PC-9 (cell line): ENCODE data around the gene RPL22. TPM values are rescaled to one million over a fixed set of nuclear protein-coding genes. Genes with fewer than 3 reads are reported as not detected.

Experiments
- BruUV-seq: library from RNA; stranded (reverse); fragments of 400-500 nt; replicated peaks from 2 replicates; lab custom pipeline; 2021; lab: Mats Ljungman, UMichigan
- CTCF ChIA-PET: fragments of 300-600 bp; sonication (Branson Sonifier 250); formaldehyde crosslinking; loops from one replicate; lab custom pipeline; 2022; ENCODE audit warnings: antibody characterized with exemption; lab: Charles Lee
- POLR2A ChIA-PET: fragments of 300-600 bp; sonication (Branson Sonifier 250); formaldehyde crosslinking; loops from one replicate; lab custom pipeline; 2022; ENCODE audit warnings: antibody characterized with exemption; ENCODE audit not compliant: unreplicated experiment; lab: Charles Lee
- DNase-seq, 2 experiments: peaks; one replicate each; pipeline versions ENCODE4 v3.0.0 to v3.0.0-alpha.2; 2015 to 2022; ENCODE audit warnings: mixed read lengths in 1 of 2
- H2AFZ ChIP-seq: fragments of 200-600 bp; sonication (generic); 2 replicates; pipeline ENCODE4 v1.8.1; 2017; ENCODE audit warnings: antibody characterized with exemption
- H3F3A ChIP-seq: fragments of 200-600 bp; sonication (generic); 2 replicates; pipeline ENCODE4 v1.8.1; 2017; ENCODE audit warnings: antibody characterized with exemption, mild to moderate bottlenecking, low read depth; ENCODE audit not compliant: insufficient read depth
- H3K27ac ChIP-seq: fragments of 200-600 bp; sonication (generic); 2 replicates; pipeline ENCODE4 v1.6.1; 2016; ENCODE audit warnings: mixed run types
- H3K27me3 ChIP-seq: fragments of 200-600 bp; sonication (generic); 2 replicates; pipeline ENCODE4 v1.6.1; 2016; ENCODE audit warnings: low read depth, mixed run types; ENCODE audit not compliant: insufficient read depth
- H3K36me3 ChIP-seq: fragments of 200-600 bp; sonication (generic); 2 replicates; pipeline ENCODE4 v1.6.1; 2016; ENCODE audit warnings: low read depth, mixed run types
- H3K4me1 ChIP-seq: fragments of 200-600 bp; sonication (generic); replicated peaks from 2 replicates; pipeline ENCODE4 v1.6.1; 2016; ENCODE audit warnings: mixed run types; ENCODE audit not compliant: insufficient read depth
- H3K4me2 ChIP-seq: fragments of 200-600 bp; sonication (generic); 2 replicates; pipeline ENCODE4 v1.6.1; 2017; ENCODE audit warnings: mixed run types
- H3K4me3 ChIP-seq: fragments of 200-600 bp; sonication (generic); 2 replicates; pipeline ENCODE4 v1.6.1; 2016; ENCODE audit warnings: mixed run types
- H3K79me2 ChIP-seq: fragments of 200-600 bp; sonication (generic); 2 replicates; pipeline ENCODE4 v1.6.1; 2017; ENCODE audit warnings: low read depth, mixed run types
- H3K9me2 ChIP-seq: fragments of 200-600 bp; sonication (generic); 2 replicates; pipeline ENCODE4 v1.8.1; 2017; ENCODE audit warnings: mild to moderate bottlenecking; ENCODE audit not compliant: insufficient read depth
- H3K9me3 ChIP-seq: fragments of 200-600 bp; sonication (generic); 2 replicates; pipeline ENCODE4 v1.8.1; 2016; ENCODE audit warnings: low read depth; ENCODE audit not compliant: insufficient read depth
- H4K20me1 ChIP-seq: fragments of 200-600 bp; sonication (generic); 2 replicates; pipeline ENCODE4 v1.8.1; 2017; ENCODE audit not compliant: insufficient read depth
- CTCF ChIP-seq: fragments of 200-600 bp; sonication (generic); conservative IDR thresholded peaks from 2 replicates; pipeline ENCODE4 v1.6.1; 2017; ENCODE audit warnings: mixed run types, antibody characterized with exemption, mild to moderate bottlenecking, moderate library complexity
- EZH2 ChIP-seq: fragments of 200-600 bp; sonication (generic); IDR thresholded peaks from 2 replicates; pipeline ENCODE4 v1.8.0; 2017; ENCODE audit warnings: antibody characterized with exemption, low read depth
- intact Hi-C: fragments of 100-400 bp; cut with micrococcal nuclease; formaldehyde crosslinking; loops from one replicate; pipeline ENCODE4 v1.10.0; 2022; ENCODE audit not compliant: unreplicated experiment
- total RNA-seq: library from RNA; stranded (reverse); gene quantifications from 2 replicates; pipeline ENCODE4 v1.2.3, GENCODE V29; 2021

Gene RPL22
- total RNA-seq, 1 experiment from 2014 or later, result 447 TPM

GRCh38 chr1:6177681-6178380 is 21.6 kb downstream of the RPL22 start:
- no TSS peak for BruUV-seq
- CTCF ChIA-PET, result no interaction called here
- no peak overlapping the region for H2AFZ ChIP-seq

GRCh38 chr1:6176779-6177178 is 22.6 kb downstream of the RPL22 start:
- TF ChIP-seq EZH2, result no peak
- no peak for TF ChIP-seq CTCF
- no peaks in the 10 kb centered on the region for H3K36me3 ChIP-seq
- H3F3A ChIP-seq, result no peaks in the 10 kb centered on the region
- no peak overlapping the region for H3K4me3 ChIP-seq
- H3K27ac ChIP-seq, result no peak overlapping the region
- H3K27me3 ChIP-seq, result no peaks in the 10 kb centered on the region
- ChIA-PET POLR2A (interaction anchor here (0.6 kb wide), 1 partner anchor 455 kb away, joined by 6 read pairs; no protein-coding TSS in a partner anchor), CTCF (no interaction called here)
- no peak overlapping the region for H3K4me2 ChIP-seq
- peaks cover 6% of the 10 kb centered on the region; the same call in 1 of the 2 replicates for H3K4me1 ChIP-seq
- H4K20me1 ChIP-seq, result no peaks in the 10 kb centered on the region
- no peaks in the 10 kb centered on the region for H3K9me3 ChIP-seq
- H2AFZ ChIP-seq, result no peak overlapping the region
- H3K9me2 ChIP-seq, result no peaks in the 10 kb centered on the region
- intact Hi-C loops, result no loop called here
- no peak for DNase-seq
- BruUV-seq, result no TSS peak
- no peaks in the 10 kb centered on the region for H3K79me2 ChIP-seq

More at GRCh38 chr1:6177681-6178380, 21.6 kb downstream of the RPL22 start:
- no peaks in the 10 kb centered on the region for H3K9me2 ChIP-seq
- TF ChIP-seq CTCF, result no peak
- no peak for TF ChIP-seq EZH2
- no peaks in the 10 kb centered on the region for H3K27me3 ChIP-seq
- H3K79me2 ChIP-seq, result no peaks in the 10 kb centered on the region
- no peaks in the 10 kb centered on the region for H3K9me3 ChIP-seq
- H3K4me3 ChIP-seq, result no peak overlapping the region
- DNase-seq, result no peak
- no peaks in the 10 kb centered on the region for H3K36me3 ChIP-seq
- H3F3A ChIP-seq, result 0 out of 2 replicates have a peak, but pooled peaks cover 2% of the 10 kb centered on the region
- H3K4me1 ChIP-seq, result no peaks in the 10 kb centered on the region
- no peak overlapping the region for H3K4me2 ChIP-seq
- intact Hi-C loops, result no loop called here
- no peak overlapping the region for H3K27ac ChIP-seq
- H4K20me1 ChIP-seq, result no peaks in the 10 kb centered on the region
- POLR2A ChIA-PET, result no interaction called here

DNA sequence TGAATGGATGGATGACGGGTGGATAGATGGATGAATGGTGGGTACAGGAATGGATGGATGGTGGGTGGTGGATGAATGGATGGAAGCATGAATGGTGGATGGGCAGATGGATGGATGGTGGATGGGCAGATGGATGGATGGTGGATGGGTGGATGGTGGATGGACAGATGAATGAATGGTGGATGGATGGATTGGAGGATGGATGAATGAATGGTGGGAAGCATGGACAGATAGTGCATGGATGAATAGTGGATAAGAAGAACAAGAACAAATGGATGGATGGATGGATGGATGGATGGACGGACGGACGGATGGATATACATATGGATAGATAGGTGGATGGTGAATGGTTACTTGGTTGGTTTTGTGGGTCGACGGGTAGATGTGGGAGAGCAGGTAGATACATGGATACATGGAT is 24.0 kb downstream of the RPL22 start:
- no TSS peak for BruUV-seq
- H3K27ac ChIP-seq, result no peak overlapping the region
- H3K36me3 ChIP-seq, result no peaks in the 10 kb centered on the region
- no peaks in the 10 kb centered on the region for H4K20me1 ChIP-seq
- intact Hi-C loops, result no loop called here
- peaks cover 6% of the 10 kb centered on the region; the same call in 1 of the 2 replicates for H3K4me1 ChIP-seq
- no peaks in the 10 kb centered on the region for H3K79me2 ChIP-seq
- no peak overlapping the region for H3K4me2 ChIP-seq
- ChIA-PET POLR2A (no interaction called here), CTCF (no interaction called here)
- no peaks in the 10 kb centered on the region for H3F3A ChIP-seq
- H3K4me3 ChIP-seq, result no peak overlapping the region
- TF ChIP-seq EZH2 (no peak), CTCF (no peak)
- DNase-seq, result no peak
- H3K27me3 ChIP-seq, result no peaks in the 10 kb centered on the region
- H2AFZ ChIP-seq, result no peak overlapping the region
- no peaks in the 10 kb centered on the region for H3K9me3 ChIP-seq
- no peaks in the 10 kb centered on the region for H3K9me2 ChIP-seq
